ENCODE data around the gene LBHD2. TPM values are rescaled to one million over a fixed set of nuclear protein-coding genes. Genes with fewer than 3 reads are reported as not detected.
A peak's percentile ranks its signal among the peaks of the same experiment; 100 is the strongest.

LBHD2 gene
- total and polyA plus RNA-seq, 10 of the 15 experiments (the other 5 are each of a cell fraction or from before 2014, with no cell fraction given), result not detected

- no peak for TF ChIP-seq ZNF592 (IDR thresholded peaks at IDR 0.05)
- no peak for TF ChIP-seq CHD1 (IDR thresholded peaks at IDR 0.05; ENCODE audit: low read depth, low read length)
- TF ChIP-seq ZBED1 (IDR thresholded peaks at IDR 0.05; ENCODE audit: borderline replicate concordance), result no peak
- TF ChIP-seq TAF1 (IDR thresholded peaks at IDR 0.05; ENCODE audit: borderline replicate concordance, low read depth, low read length), result no peak
- TF ChIP-seq ATF7 (IDR thresholded peaks at IDR 0.05; ENCODE audit: low read depth), result no peak
- TF ChIP-seq NFYB (IDR thresholded peaks at IDR 0.05; ENCODE audit: insufficient read depth, low read depth, low read length), result no peak
- peak; percentile 55 for TF ChIP-seq MEF2B (IDR thresholded peaks at IDR 0.05; ENCODE audit: partially characterized antibody, poor library complexity, severe bottlenecking)
- no peak for TF ChIP-seq SP1 (IDR thresholded peaks at IDR 0.05; ENCODE audit: low read depth, low read length)
- no peak for TF ChIP-seq RCOR1 (conservative IDR thresholded peaks at IDR 0.05; ENCODE audit: low read depth, low read length)
- peak; percentile 95 for TF ChIP-seq REST (IDR thresholded peaks at IDR 0.05; ENCODE audit: low read depth, low read length)
- TF ChIP-seq POLR2A (IDR thresholded peaks at IDR 0.05; ENCODE audit: low read depth, low read length), result no peak
- peak; percentile 65 for TF ChIP-seq MAX (IDR thresholded peaks at IDR 0.05; ENCODE audit: low read depth, low read length)
- TF ChIP-seq RELA (IDR thresholded peaks at IDR 0.05; ENCODE audit: borderline replicate concordance, partially characterized antibody), result no peak
- TF ChIP-seq SUZ12 (IDR thresholded peaks at IDR 0.05; ENCODE audit: unreplicated experiment), result no peak
- TF ChIP-seq MYB (IDR thresholded peaks at IDR 0.05; ENCODE audit: borderline replicate concordance, low read depth, low read length), result no peak
- TF ChIP-seq E2F4 (IDR thresholded peaks at IDR 0.05; ENCODE audit: low read depth, low read length), result no peak
- no peak for TF ChIP-seq HDAC6 (IDR thresholded peaks at IDR 0.05; ENCODE audit: unreplicated experiment)
- peak; percentile 70 for TF ChIP-seq RUNX3 (IDR thresholded peaks at IDR 0.05; ENCODE audit: low read length)
- no peak for TF ChIP-seq HCFC1 (IDR thresholded peaks at IDR 0.05; ENCODE audit: low read length)
- no peak for TF ChIP-seq NFYA (IDR thresholded peaks at IDR 0.05; ENCODE audit: borderline replicate concordance, low read depth, low read length)
- TF ChIP-seq FOXM1 (IDR thresholded peaks at IDR 0.05; ENCODE audit: low read depth, low read length), result no peak
- peak; percentile 83 for TF ChIP-seq SREBF1 (IDR thresholded peaks at IDR 0.05; ENCODE audit: low read length)
- TF ChIP-seq STAT1 (conservative IDR thresholded peaks at IDR 0.05), result no peak
- TF ChIP-seq SUPT20H (IDR thresholded peaks at IDR 0.05; ENCODE audit: borderline replicate concordance, control insufficient read depth, low read depth, low read length), result no peak
- TF ChIP-seq POLR2AphosphoS2 (IDR thresholded peaks at IDR 0.05; ENCODE audit: low read depth, low read length), result no peak
Measured at GRCh38 chr14:103045371-103045869, 38.6 kb upstream of the LBHD2 start (continued).
